Measurements from ENCODE around the gene UACA. TPM values are rescaled to one million over a fixed set of nuclear protein-coding genes. Genes with fewer than 3 reads are reported as not detected.

Gene UACA
- total and polyA plus RNA-seq, 7 experiments from 2014 or later: 0.14 to 2.1 (median 0.42) TPM; not detected in 1

DNA sequence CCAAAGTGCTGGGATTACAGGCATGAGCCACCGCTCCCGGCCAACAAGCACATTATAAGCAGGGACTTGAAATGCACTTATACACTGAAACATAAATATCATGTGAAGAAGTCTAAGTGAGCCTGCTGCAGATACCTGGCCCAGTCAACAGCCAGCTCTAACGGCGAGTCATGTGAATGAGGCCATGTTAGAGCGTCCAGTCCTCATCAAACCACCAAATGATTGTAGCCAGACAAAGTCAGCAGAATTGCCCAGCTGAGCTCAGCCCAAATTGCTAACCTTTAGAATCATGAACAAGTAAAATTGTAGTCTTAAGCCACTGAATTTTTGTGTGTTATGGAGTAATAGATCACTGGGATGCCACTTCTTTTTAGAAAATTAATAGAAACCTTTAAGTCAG, 37.8 kb upstream of the UACA start:
- H3K27me3 Mint-ChIP-seq: peaks cover 0 to 7% (median 0%) of the 10 kb centered on the region in 5 donors
- POLR2A ChIA-PET: no interaction called here
- no peaks in the 10 kb centered on the region for H3K36me3 Mint-ChIP-seq
- H3K4me3 Mint-ChIP-seq: no peak overlapping the region
- peaks cover 0 to 1% (median 0%) of the 10 kb centered on the region in 11 donors for H3K9me3 Mint-ChIP-seq
- ATAC-seq: no peak
- H3K27ac Mint-ChIP-seq: no peak overlapping the region
- H3K4me1 ChIP-seq (ENCODE audit: control insufficient read depth in 2 of 2, insufficient read depth in 2 of 2, low read length in 2 of 2): no peaks in the 10 kb centered on the region
- H3K36me3 ChIP-seq (ENCODE audit: control insufficient read depth in 2 of 3, insufficient read depth in 3 of 3, low read length in 3 of 3): no peaks in the 10 kb centered on the region
- no peak overlapping the region for H3K27ac ChIP-seq (ENCODE audit: low read depth, low read length)
- CTCF ChIA-PET: no interaction called here
- peaks cover 0 to 1% (median 0%) of the 10 kb centered on the region in 7 donors for H3K4me1 Mint-ChIP-seq
- intact Hi-C loops (cut with micrococcal nuclease): no loop called here
- no peak for DNase-seq
- H3K9me3 ChIP-seq (ENCODE audit: control insufficient read depth in 2 of 3, low read length in 3 of 3): no peaks in the 10 kb centered on the region
- no peak overlapping the region for H3K4me3 ChIP-seq (ENCODE audit: low read length)
- no peaks in the 10 kb centered on the region for H3K27me3 ChIP-seq (ENCODE audit: control insufficient read depth in 2 of 2, insufficient read depth in 2 of 2, low read length in 2 of 2)

DNA sequence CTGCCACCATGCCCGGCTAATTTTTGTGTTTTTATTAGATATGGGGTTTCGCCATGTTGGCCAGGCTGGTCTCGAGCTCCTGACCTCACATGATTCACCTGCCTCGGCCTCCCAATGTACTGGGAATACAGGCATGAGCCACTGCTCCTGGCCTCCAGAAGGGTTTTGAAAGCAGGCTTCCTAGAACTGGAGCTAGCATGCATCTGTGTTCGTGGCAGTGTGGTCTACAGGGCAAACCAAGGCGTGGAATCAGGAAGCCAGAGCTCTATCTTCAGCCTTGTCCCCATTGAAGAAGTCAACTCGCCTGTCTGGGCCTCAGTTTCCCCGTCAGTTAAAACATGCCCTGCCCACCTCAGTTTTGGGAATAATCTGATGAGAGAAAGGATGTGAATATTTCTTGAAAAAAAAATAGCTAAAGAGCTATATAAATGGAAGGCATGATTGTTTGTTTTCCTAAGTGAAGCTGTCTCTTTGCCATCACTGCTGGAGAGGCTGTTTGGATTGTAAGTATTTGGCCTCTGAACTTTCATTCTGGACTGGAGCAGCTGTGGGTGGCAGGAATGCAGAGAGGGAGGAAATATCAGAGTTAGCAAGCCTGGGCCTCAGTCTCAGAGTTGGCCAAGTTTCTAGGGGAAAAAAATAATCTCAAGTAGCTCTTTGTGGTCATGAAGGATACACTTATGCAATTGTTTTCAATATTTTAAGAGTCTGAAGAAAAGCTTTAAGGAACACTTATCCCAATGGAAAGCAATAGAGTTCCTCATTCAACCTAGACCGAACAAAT, 36.5 kb upstream of the UACA start:
- H3K27me3 Mint-ChIP-seq: peaks cover 0 to 7% (median 0%) of the 10 kb centered on the region in 5 donors
- intact Hi-C loops (cut with micrococcal nuclease): no loop called here
- H3K36me3 Mint-ChIP-seq: no peaks in the 10 kb centered on the region
- H3K9me3 Mint-ChIP-seq: peaks cover 0 to 1% (median 0%) of the 10 kb centered on the region in 11 donors
- no peak overlapping the region for H3K27ac ChIP-seq (ENCODE audit: low read depth, low read length)
- no peaks in the 10 kb centered on the region for H3K36me3 ChIP-seq (ENCODE audit: control insufficient read depth in 2 of 3, insufficient read depth in 3 of 3, low read length in 3 of 3)
- H3K4me1 ChIP-seq (ENCODE audit: control insufficient read depth in 2 of 2, insufficient read depth in 2 of 2, low read length in 2 of 2): no peaks in the 10 kb centered on the region
- no peak overlapping the region for H3K4me3 ChIP-seq (ENCODE audit: low read length)
- no peak for ATAC-seq
- no peak for DNase-seq
- no peaks in the 10 kb centered on the region for H3K27me3 ChIP-seq (ENCODE audit: control insufficient read depth in 2 of 2, insufficient read depth in 2 of 2, low read length in 2 of 2)
- no peak overlapping the region for H3K4me3 Mint-ChIP-seq
- H3K27ac Mint-ChIP-seq: no peak overlapping the region
- H3K4me1 Mint-ChIP-seq: no peaks in the 10 kb centered on the region
- ChIA-PET CTCF (interaction anchor here (1.0 kb wide), 1 partner anchor 12 kb away, joined by 3 read pairs; no protein-coding TSS in a partner anchor), POLR2A (no interaction called here)
- H3K9me3 ChIP-seq (ENCODE audit: control insufficient read depth in 2 of 3, low read length in 3 of 3): no peaks in the 10 kb centered on the region

DNA sequence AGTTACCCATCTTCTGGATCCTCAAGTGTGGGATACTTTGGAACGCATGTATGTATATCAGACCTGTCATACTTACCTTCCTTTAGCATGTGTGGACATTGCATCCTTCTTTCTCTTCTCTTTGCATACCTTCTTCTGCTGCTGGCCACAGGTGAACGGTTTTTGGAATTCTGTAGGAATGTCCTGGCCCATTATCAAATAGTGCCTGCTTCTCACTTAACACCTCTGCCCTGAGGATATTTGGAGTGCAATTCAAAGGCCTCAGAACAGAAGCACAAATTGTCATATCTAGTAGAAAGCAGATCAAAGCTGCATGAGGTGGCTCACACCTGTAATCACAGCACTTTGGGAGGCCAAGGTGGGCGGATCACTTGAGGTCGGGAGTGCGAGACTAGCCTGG, 34.1 kb upstream of the UACA start:
- Histone ChIP-seq H3K27ac (ENCODE audit: low read depth, low read length) (no peak overlapping the region), H3K9me3 (ENCODE audit: control insufficient read depth in 2 of 3, low read length in 3 of 3) (no peaks in the 10 kb centered on the region), H3K36me3 (ENCODE audit: control insufficient read depth in 2 of 3, insufficient read depth in 3 of 3, low read length in 3 of 3) (no peaks in the 10 kb centered on the region), H3K4me3 (ENCODE audit: low read length) (no peak overlapping the region), H3K4me1 (ENCODE audit: control insufficient read depth in 2 of 2, insufficient read depth in 2 of 2, low read length in 2 of 2) (no peaks in the 10 kb centered on the region), H3K27me3 (ENCODE audit: control insufficient read depth in 2 of 2, insufficient read depth in 2 of 2, low read length in 2 of 2) (no peaks in the 10 kb centered on the region)
- Mint-ChIP-seq H3K27ac (no peak overlapping the region), H3K36me3 (no peaks in the 10 kb centered on the region), H3K4me3 (no peak overlapping the region), H3K4me1 (peaks cover 0 to 2% (median 0%) of the 10 kb centered on the region in 7 donors), H3K9me3 (peaks cover 0 to 1% (median 0%) of the 10 kb centered on the region in 11 donors), H3K27me3 (peaks cover 0 to 12% (median 0%) of the 10 kb centered on the region in 5 donors)
- DNase-seq (no peak), ATAC-seq (no peak)
- POLR2A ChIA-PET: no interaction called here
- CTCF ChIA-PET: interaction anchor here (1.1 kb wide), 1 partner anchor 14 kb away, joined by 3 read pairs; no protein-coding TSS in a partner anchor
- intact Hi-C loops (cut with micrococcal nuclease): no loop called here

DNA sequence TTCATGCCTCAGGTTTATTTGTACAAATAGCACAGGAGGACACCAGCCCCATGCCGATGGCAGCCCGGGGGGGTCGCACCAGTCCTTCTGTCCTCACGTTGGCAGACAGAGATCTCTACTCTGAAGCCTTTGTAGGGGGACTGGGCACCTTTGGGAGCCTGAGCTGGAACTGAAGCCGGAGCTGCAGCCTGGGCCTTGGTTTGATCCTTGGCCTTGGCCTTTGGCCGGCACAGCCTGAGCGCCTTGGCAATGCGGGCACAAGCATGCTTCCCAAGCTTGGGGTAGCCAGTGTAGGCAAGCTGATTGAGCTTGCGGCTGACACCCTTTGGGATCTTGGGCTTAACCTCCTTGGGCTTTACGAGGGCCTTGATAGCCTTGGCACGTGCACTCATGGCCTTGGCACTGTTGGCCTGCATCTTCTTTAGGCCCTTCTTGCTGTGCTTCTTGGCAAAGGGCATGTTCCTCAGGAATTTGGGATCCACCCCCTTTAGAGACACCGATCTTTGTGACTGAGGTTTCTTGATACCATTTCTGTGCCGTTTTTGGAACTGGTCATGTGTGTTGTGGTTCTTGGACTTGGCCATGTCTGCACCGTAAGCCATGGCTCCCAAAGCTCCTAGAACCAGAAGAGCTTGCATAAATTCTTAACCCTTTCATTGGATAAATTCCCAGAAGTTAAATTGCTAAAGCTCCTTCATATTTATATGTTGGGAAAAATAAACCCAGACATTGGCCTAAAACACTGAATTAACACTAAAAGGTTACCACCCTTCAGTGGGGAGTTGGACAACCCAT, 33.4 kb upstream of the UACA start:
- no peaks in the 10 kb centered on the region for H3K27me3 ChIP-seq (ENCODE audit: control insufficient read depth in 2 of 2, insufficient read depth in 2 of 2, low read length in 2 of 2)
- H3K27ac ChIP-seq (ENCODE audit: low read depth, low read length): no peak overlapping the region
- no peak for ATAC-seq
- Mint-ChIP-seq H3K9me3 (peaks cover 0 to 1% (median 0%) of the 10 kb centered on the region in 11 donors), H3K27ac (no peak overlapping the region), H3K36me3 (no peaks in the 10 kb centered on the region), H3K4me3 (no peak overlapping the region), H3K27me3 (peaks cover 0 to 14% (median 0%) of the 10 kb centered on the region in 5 donors), H3K4me1 (peaks cover 0 to 2% (median 0%) of the 10 kb centered on the region in 7 donors)
- H3K4me3 ChIP-seq (ENCODE audit: low read length): no peak overlapping the region
- intact Hi-C loops (cut with micrococcal nuclease): no loop called here
- H3K4me1 ChIP-seq (ENCODE audit: control insufficient read depth in 2 of 2, insufficient read depth in 2 of 2, low read length in 2 of 2): no peaks in the 10 kb centered on the region
- no peaks in the 10 kb centered on the region for H3K36me3 ChIP-seq (ENCODE audit: control insufficient read depth in 2 of 3, insufficient read depth in 3 of 3, low read length in 3 of 3)
- ChIA-PET POLR2A (no interaction called here), CTCF (no interaction called here)
- DNase-seq: no peak
- H3K9me3 ChIP-seq (ENCODE audit: control insufficient read depth in 2 of 3, low read length in 3 of 3): no peaks in the 10 kb centered on the region

DNA sequence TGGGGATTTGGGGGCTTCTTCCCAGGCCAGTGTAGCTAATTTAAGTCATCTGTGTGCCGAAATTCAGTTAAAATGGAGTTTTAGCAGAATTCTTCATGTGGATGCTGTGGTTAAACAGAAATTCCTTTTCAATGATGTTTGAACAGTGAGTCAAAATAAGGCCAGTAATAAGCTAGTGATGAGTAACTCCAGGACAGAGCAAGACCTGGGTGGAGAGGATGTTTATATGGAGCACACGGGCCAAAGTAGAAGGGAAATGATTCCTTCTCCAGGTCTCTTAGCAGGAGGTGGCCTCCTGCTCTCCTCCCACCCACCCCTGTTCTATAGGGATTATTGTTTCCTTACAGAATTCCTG, 31.9 kb upstream of the UACA start:
- DNase-seq: no peak
- ChIA-PET POLR2A (no interaction called here), CTCF (no interaction called here)
- peaks cover 0 to 2% (median 0%) of the 10 kb centered on the region in 7 donors for H3K4me1 Mint-ChIP-seq
- Histone ChIP-seq H3K9me3 (ENCODE audit: control insufficient read depth in 2 of 3, low read length in 3 of 3) (no peaks in the 10 kb centered on the region), H3K4me3 (ENCODE audit: low read length) (no peak overlapping the region), H3K4me1 (ENCODE audit: control insufficient read depth in 2 of 2, insufficient read depth in 2 of 2, low read length in 2 of 2) (no peaks in the 10 kb centered on the region), H3K36me3 (ENCODE audit: control insufficient read depth in 2 of 3, insufficient read depth in 3 of 3, low read length in 3 of 3) (no peaks in the 10 kb centered on the region), H3K27ac (ENCODE audit: low read depth, low read length) (no peak overlapping the region), H3K27me3 (ENCODE audit: control insufficient read depth in 2 of 2, insufficient read depth in 2 of 2, low read length in 2 of 2) (no peaks in the 10 kb centered on the region)
- H3K4me3 Mint-ChIP-seq: no peak overlapping the region
- ATAC-seq: no peak
- intact Hi-C loops (cut with micrococcal nuclease): no loop called here
- peaks cover 0 to 14% (median 0%) of the 10 kb centered on the region in 5 donors for H3K27me3 Mint-ChIP-seq
- no peak overlapping the region for H3K27ac Mint-ChIP-seq
- no peaks in the 10 kb centered on the region for H3K36me3 Mint-ChIP-seq
- H3K9me3 Mint-ChIP-seq: peaks cover 0 to 1% (median 0%) of the 10 kb centered on the region in 11 donors

DNA sequence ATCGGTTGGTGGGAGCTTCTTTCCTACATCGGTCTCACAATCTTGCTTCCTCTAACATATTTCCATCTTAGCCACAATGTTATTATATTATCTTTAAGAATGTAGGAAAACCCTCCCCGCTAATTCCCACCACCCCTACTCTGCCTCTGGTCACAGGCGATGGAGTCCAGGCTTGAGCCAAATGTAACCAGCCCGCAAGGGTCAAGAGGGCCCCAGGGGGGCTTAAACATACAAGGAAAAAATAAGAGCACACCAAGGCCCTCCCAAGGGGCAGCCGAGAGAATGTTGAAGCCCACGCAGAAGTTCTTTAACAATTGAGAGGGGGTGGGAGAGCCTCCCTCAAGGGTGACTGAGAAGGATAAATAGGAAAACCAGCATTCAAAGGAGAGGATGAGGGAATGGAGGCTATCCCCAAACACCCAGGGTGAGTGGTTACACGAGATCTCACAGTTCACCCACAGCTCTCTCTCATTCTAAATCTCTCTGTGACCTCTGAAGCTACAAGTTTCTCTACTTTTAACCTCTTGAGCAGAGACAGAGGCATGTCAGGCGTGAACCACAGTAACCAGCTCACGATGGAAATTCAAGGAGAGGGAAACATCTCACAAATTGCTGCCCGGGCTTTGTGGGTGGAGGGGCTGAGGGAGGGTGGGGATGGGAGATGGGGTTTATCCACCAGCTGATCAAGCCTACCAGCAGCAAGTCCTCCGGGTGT, 31.4 kb upstream of the UACA start:
- ChIA-PET POLR2A (no interaction called here), CTCF (interaction anchor here (1.0 kb wide), 1 partner anchor 17 kb away, joined by 3 read pairs; no protein-coding TSS in a partner anchor)
- Histone ChIP-seq H3K4me1 (ENCODE audit: control insufficient read depth in 2 of 2, insufficient read depth in 2 of 2, low read length in 2 of 2) (no peaks in the 10 kb centered on the region), H3K4me3 (ENCODE audit: low read length) (no peak overlapping the region), H3K9me3 (ENCODE audit: control insufficient read depth in 2 of 3, low read length in 3 of 3) (no peaks in the 10 kb centered on the region), H3K27me3 (ENCODE audit: control insufficient read depth in 2 of 2, insufficient read depth in 2 of 2, low read length in 2 of 2) (no peaks in the 10 kb centered on the region), H3K36me3 (ENCODE audit: control insufficient read depth in 2 of 3, insufficient read depth in 3 of 3, low read length in 3 of 3) (no peaks in the 10 kb centered on the region), H3K27ac (ENCODE audit: low read depth, low read length) (no peak overlapping the region)
- Mint-ChIP-seq H3K27ac (no peak overlapping the region), H3K9me3 (peaks cover 0 to 1% (median 0%) of the 10 kb centered on the region in 11 donors), H3K4me3 (no peak overlapping the region), H3K4me1 (peaks cover 0 to 2% (median 0%) of the 10 kb centered on the region in 7 donors), H3K27me3 (peaks cover 0 to 18% (median 0%) of the 10 kb centered on the region in 5 donors), H3K36me3 (no peaks in the 10 kb centered on the region)
- DNase-seq: no peak
- no peak for ATAC-seq
- intact Hi-C loops (cut with micrococcal nuclease): no loop called here
